AG04449 (cell line): Measurements from ENCODE around the gene PAX5.

ENCODE experiments used
- CTCF ChIA-PET: fragments of 350-600 bp; formaldehyde crosslinking; extraction: SDS; loops from one replicate; lab custom pipeline; 2021; ENCODE audit warnings: antibody characterized with exemption; lab: Yijun Ruan, JAX
- POLR2A ChIA-PET: fragments of 400-600, 350-600 bp; formaldehyde crosslinking; extraction: SDS; loops from one replicate; lab custom pipeline; 2020; ENCODE audit warnings: antibody characterized with exemption, inconsistent platforms; lab: Yijun Ruan, JAX
- DNase-seq: peaks from one replicate; pipeline ENCODE4 v3.0.0-alpha.2; 2010; ENCODE audit warnings: low read depth, low spot score
- H3K4me3 ChIP-seq: 2 replicates; pipeline ENCODE4 v1.5.1; 2011; ENCODE audit warnings: low read depth, mild to moderate bottlenecking, control low read depth, low read length
- TF ChIP-seq, protein P1 (sequence below): IDR thresholded peaks from one replicate; pipeline ENCODE4 v1.5.1; 2011; ENCODE audit warnings: mild to moderate bottlenecking, moderate library complexity, low read length, control low read depth, inconsistent platforms; ENCODE audit not compliant: insufficient read depth; ENCODE audit errors: missing control alignments

The PAX5 gene

DNA sequence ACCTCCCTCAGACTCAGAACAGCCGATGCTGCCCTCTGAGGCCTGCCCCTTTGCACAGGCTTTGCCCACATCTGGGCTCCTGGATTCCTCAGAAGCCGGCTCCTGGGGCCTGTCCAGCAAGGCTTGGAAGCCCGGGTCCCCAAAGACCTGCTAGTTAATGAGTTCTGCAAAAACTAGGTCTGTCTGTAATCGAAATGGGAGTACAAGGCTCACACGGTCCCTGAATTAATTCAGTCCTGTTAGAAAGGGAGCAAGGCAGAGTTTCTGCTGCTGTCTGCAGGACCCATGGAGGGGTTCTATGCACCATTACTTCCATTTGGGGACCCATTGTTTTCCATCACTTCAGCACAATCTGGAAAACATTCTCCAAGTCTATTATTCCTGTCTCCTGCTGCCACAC lies 239.6 kb downstream of the PAX5 start:
- TF ChIP-seq, protein P1, sequence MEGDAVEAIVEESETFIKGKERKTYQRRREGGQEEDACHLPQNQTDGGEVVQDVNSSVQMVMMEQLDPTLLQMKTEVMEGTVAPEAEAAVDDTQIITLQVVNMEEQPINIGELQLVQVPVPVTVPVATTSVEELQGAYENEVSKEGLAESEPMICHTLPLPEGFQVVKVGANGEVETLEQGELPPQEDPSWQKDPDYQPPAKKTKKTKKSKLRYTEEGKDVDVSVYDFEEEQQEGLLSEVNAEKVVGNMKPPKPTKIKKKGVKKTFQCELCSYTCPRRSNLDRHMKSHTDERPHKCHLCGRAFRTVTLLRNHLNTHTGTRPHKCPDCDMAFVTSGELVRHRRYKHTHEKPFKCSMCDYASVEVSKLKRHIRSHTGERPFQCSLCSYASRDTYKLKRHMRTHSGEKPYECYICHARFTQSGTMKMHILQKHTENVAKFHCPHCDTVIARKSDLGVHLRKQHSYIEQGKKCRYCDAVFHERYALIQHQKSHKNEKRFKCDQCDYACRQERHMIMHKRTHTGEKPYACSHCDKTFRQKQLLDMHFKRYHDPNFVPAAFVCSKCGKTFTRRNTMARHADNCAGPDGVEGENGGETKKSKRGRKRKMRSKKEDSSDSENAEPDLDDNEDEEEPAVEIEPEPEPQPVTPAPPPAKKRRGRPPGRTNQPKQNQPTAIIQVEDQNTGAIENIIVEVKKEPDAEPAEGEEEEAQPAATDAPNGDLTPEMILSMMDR = no peak
- DNase-seq = no peak
- ChIA-PET POLR2A (no interaction called here), CTCF (no interaction called here)
- no peak overlapping the region for H3K4me3 ChIP-seq

DNA sequence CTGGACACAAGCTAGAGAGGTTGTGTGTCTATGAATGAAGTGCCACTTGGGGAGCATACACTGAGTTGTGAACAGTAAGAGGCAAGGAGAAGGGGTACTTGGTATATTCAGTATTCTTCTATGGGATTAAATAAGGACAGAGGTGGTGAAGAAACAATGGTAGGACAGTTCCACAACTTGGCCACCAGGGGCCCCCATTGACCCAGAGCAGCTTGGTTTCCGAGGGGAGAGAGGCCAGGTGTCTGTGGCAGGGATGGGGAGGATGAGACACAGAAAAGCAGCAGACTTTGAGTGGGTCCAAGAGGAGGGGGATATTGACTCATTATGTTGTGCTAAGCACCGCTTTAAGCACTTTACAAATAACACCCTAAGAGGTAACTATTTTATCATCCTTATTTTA lies 240.8 kb downstream of the PAX5 start:
- ChIA-PET CTCF (no interaction called here), POLR2A (no interaction called here)
- no peak for DNase-seq
- TF ChIP-seq, protein P1 = peak; percentile 4
- H3K4me3 ChIP-seq = no peak overlapping the region

DNA sequence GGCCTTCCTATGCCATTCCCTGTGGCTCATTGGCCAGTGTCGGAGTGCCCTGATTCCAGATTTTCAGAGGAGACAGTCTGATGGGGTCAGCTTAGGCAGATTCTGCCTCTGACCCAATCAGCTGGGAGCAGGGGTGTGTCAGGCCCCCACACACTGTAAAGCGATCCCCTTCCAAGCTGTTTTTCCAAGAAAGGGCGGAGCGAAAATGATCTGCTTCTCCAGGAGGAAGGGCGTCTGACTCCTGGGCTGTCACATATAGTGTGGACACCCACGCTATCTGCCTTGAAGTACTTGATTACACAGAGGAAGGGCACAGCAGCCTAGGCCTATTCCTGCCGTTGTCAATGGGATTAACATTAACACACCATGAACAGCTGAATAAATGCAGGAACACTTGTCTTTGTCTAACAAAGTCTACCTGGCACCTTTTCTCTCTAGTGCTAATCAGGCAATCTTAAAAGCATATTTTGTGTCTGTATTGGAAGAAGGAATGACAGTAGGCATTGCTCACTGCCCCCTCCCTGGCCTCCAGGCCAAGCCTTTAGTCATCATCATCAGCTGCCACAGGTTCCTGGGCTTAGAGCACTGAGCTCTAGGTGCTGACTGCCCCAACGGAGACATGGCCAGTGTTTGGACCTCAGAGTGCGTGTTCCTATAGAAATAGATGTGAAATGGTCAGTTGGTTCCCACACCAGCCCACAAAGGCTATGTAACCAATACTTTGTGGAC lies 242.7 kb downstream of the PAX5 start:
- DNase-seq = no peak
- CTCF ChIA-PET = interaction anchor here (1.0 kb wide), 1 partner anchor 9 kb away, joined by 3 read pairs; no protein-coding TSS in a partner anchor
- TF ChIP-seq, protein P1 = no peak
- POLR2A ChIA-PET = no interaction called here
- no peak overlapping the region for H3K4me3 ChIP-seq

DNA sequence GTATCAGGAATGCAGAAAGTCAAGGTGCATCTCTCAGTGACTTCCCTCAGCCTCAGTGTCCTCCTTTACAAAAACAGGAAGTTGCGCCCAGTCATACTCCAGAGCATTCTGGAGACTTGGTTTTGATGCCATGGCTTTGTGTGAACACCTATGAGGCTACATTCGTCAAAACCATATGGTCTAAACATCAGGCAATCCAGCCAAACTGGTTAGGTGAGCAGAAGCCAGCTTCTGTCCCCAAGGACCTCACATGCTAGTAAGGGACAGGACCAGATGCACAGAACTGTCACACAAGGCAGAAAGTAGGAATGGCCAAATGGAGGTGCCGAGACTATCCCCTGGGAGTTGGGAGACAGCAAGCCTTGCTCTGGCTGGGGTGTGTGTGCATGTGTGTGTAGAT lies 244.2 kb downstream of the PAX5 start:
- no peak overlapping the region for H3K4me3 ChIP-seq
- ChIA-PET POLR2A (no interaction called here), CTCF (no interaction called here)
- TF ChIP-seq, protein P1 = no peak
- DNase-seq = no peak

DNA sequence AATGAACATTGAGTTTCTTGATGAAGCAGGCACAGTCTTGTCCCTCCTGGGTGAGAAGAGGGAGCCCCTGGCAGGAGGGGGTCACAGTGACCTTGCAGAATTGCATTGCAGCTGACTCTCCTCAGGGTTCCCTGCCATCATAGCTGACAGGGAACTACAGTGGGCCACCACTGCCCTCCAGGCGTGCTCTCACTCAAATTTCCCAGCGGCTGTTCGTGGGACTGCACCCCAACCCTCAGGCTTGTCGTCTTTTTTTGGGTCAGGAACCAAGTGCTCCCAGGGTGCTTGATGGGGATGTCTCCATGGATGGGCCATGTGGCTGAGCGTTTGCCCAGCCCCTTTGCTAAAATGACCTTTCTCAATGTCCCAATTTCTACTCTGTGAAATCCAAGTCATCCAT lies 245.5 kb downstream of the PAX5 start:
- POLR2A ChIA-PET = no interaction called here
- TF ChIP-seq, protein P1 = no peak
- CTCF ChIA-PET = no interaction called here
- H3K4me3 ChIP-seq = no peak overlapping the region
- no peak for DNase-seq

DNA sequence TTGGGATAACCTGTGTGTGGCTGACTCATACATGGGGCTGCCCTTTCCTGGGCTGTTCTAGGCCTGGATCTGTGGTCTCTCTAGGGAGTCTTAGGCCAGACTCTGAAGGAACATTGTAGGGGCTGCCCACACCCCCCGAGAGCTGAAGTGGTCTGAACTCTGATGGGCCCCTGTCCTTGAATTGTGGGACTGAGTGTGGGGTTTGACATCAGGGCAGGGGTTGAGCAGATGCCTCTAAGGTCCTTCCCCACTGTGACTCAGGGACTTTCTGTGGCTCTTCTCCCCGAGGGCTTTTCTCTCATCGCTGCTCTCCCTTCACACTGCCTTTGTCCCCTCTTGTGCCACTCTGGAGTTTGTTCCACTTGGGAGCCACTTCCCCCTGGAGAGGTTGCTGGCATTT lies 246.4 kb downstream of the PAX5 start:
- no peak overlapping the region for H3K4me3 ChIP-seq
- no peak for DNase-seq
- POLR2A ChIA-PET = no interaction called here
- TF ChIP-seq, protein P1 = no peak
- CTCF ChIA-PET = interaction anchor here (0.6 kb wide), 1 partner anchor 168 kb away, joined by 3 read pairs; no protein-coding TSS in a partner anchor
